Heart right ventricle (tissue), 16 donors: ENCODE measurements around the gene GNA12. TPM values are rescaled to one million over a fixed set of nuclear protein-coding genes. Genes with fewer than 3 reads are reported as not detected.
A peak's percentile ranks its signal among the peaks of the same experiment; 100 is the strongest.

Experiments used
- ATAC-seq, 8 donors: fragments of 200-7000 bp; cut with Tn5 transposase; one replicate each; pipeline ENCODE4 v1.9.1; 2020; ENCODE audit warnings: mild to moderate bottlenecking in 8 of 8, moderate library complexity in 8 of 8, moderate number of reproducible peaks in 1 of 8
- DNase-seq, 2 donors: peaks; one replicate each; pipeline ENCODE4 v3.0.0-alpha.2; 2020
- H3K27ac ChIP-seq, 10 donors: fragments of 200-600 bp; sonication (generic) in 2 of 10; one replicate each; pipeline versions ENCODE4 v1.5.0 to v1.8.0; 2020 to 2022; ENCODE audit warnings: mild to moderate bottlenecking in 3 of 10
- H3K27me3 ChIP-seq, 7 donors: fragments of 200-600 bp; one replicate each; pipeline ENCODE4 v1.8.0; 2021 to 2022; ENCODE audit warnings: mild to moderate bottlenecking in 2 of 7
- H3K36me3 ChIP-seq, 9 donors: fragments of 200-600 bp; sonication (generic) in 1 of 9; one replicate each; pipeline versions ENCODE4 v1.5.0 to v1.8.0; 2020 to 2022; ENCODE audit warnings: mild to moderate bottlenecking in 2 of 9
- H3K4me1 ChIP-seq, 9 donors: fragments of 200-600 bp; sonication (generic) in 1 of 9; one replicate each; pipeline versions ENCODE4 v1.5.0 to v1.8.0; 2020 to 2022; ENCODE audit warnings: mild to moderate bottlenecking in 4 of 9
- H3K4me3 ChIP-seq, 10 donors: fragments of 200-600 bp; sonication (generic) in 2 of 10; one replicate each; pipeline versions ENCODE4 v1.5.0 to v1.8.0; 2020 to 2022; ENCODE audit warnings: mild to moderate bottlenecking in 7 of 10, moderate library complexity in 2 of 10
- H3K9me3 ChIP-seq, 11 donors: fragments of 200-600 bp in 10 of 11; sonication (generic) in 2 of 11; one replicate each; pipeline versions ENCODE4 v1.5.0 to v1.8.0; 2013 to 2022; ENCODE audit warnings: mild to moderate bottlenecking in 2 of 11, control low read depth in 1 of 11, moderate library complexity in 1 of 11
- CTCF ChIP-seq, 9 donors: fragments of 200-600 bp; sonication (generic) in 2 of 9; IDR thresholded peaks; one replicate each; pipeline versions ENCODE4 v1.5.0 to v1.8.0; 2021 to 2022; ENCODE audit warnings: antibody characterized with exemption in 9 of 9, mild to moderate bottlenecking in 5 of 9, moderate library complexity in 1 of 9
- WGBS, 2 donors: extraction: QIAGEN DNeasy Blood & Tissue Kit; methylation state at CpG; one replicate each; pipeline ENCODE4 v1.1.7; 2013; ENCODE audit warnings: inconsistent platforms in 1 of 2; 5-methylcytosine and 5-hydroxymethylcytosine counted together
- intact Hi-C, 10 donors: fragments of 100-400 bp; cut with DNase I; formaldehyde crosslinking; loops; one replicate each; pipeline versions ENCODE4 v1.11.1 to v1.14.2; 2022
- polyA plus RNA-seq, 2 donors: library from polyadenylated mRNA; stranded (reverse); fragments of 200-250 nt; gene quantifications; one replicate each; pipeline ENCODE4 v1.2.3, GENCODE V29; 2013
- total RNA-seq, 10 donors: library from RNA; stranded (reverse); fragmentation: NEBNext Ultra II Directional in 3 of 10; extraction: Animal tissue kit (Norgen Biotek cat#: 25700) in 3 of 10; gene quantifications; one replicate each; pipeline versions ENCODE4 v1.2.1 to v1.2.4, GENCODE V29; 2021 to 2023
- donor health status: Arrhythmogenic right ventricular cardiomyopathy.
- donor health status: ischemic (EF 13 %, LVEDD 7.1; RV severe dilation, severe dysfunction).
- donor health status: healthy with polysubstance abuse.
- donor health status: DM: no; HTN: yes; CAD: no.
- donor health status: DM: no; HTN: no; CAD: no.
- donor health status: ischemic (EF 25% LVEDD 6.9; RV normal size, moderate dysfunction).
- donor health status: ischemic (EF 25% LVEDD 5.7; RV mildly dilated, moderate dysfunction).
- donor health status: healthy.
- donor health status: DM: yes; HTN: yes; CAD: no.
- donor health status: Ischemic cardiomyopathy.
- donor health status: ischemic (EF 35%, LVEDD 5.7; RV mildly dilated, moderate dysfunction).
- donor health status: nonischemic (EF 11% LVEDD 7.7; RV severe dilation, severe dysfunction).
- donor health status: DM: yes; HTN: yes; CAD: no.
- donor health status: PGD.
- donor health status: ischemic (EF 29% LVEDD 5.4; RV normal size, mild dysfunction).
- donor health status: nonischemic (EF 23%, LVEDD 6.1; RV moderate dilation, normal function).

The GNA12 gene
- total and polyA plus RNA-seq, 12 donors: 6.4 to 46.4 (median 33.9) TPM

GRCh38 chr7:2810682-2811415, 33.3 kb downstream of the GNA12 start:
- no peaks in the 10 kb centered on the region for H3K27me3 ChIP-seq
- H3K36me3 ChIP-seq: no peaks in the 10 kb centered on the region
- peaks cover 9 to 79% (median 61%) of the 10 kb centered on the region in 9 donors for H3K4me1 ChIP-seq
- WGBS, 2 donors: 54 to 62% methylated on average over 16 of the region's 16 CpGs
- H3K9me3 ChIP-seq: no peaks in the 10 kb centered on the region
- peak overlapping the region in 8 of 10 donors; percentile 7 to 41 (median 29) for H3K4me3 ChIP-seq
- DNase-seq (no peak), ATAC-seq (peak; percentile 20 to 68 (median 40))
- intact Hi-C loops: loop anchor here in 1 of 10 donors (5.0 kb wide), 1 partner anchor 49 kb away; no protein-coding TSS in a partner anchor
- peak overlapping the region in 9 of 10 donors; percentile 50 to 91 (median 78) for H3K27ac ChIP-seq
- no peak for TF ChIP-seq CTCF (IDR thresholded peaks at IDR 0.05)

DNA sequence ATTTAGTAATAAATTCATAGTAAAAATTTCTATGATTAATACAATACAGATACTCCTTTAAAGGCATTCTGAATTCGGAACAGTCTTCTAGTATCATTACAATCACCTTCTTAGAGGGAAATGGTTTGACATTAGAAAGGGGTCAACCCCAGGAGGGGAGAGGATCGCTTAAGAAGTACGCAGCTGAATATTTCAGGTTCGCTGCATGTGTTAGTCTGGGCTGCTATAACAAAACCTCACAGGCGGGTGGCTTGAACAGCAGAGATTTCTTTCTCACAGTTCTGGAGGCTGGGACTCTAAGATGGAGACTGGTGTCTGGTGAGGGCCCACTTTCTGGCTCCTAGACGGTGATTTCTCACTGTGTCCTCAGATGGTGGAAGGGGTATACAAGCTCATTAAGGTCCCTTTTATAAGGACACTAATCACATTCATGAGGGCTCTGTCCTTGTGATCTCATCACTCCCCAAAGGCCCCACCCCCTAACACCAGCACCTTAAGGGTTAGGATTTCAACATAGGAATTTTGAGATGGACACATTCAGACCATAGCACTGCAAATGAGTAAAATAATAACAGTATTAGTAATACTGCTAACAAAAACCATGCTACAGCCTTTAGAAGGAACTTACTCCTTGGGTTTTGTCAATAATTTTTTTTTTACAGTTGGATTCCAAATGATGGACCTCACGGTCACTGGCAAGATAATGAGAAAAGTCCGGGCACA, 34.0 kb downstream of the GNA12 start:
- intact Hi-C loops: loop anchor here in 2 of 10 donors (5.0 to 10.0 kb wide), 2 partner anchors 48 to 85 kb away; no protein-coding TSS in a partner anchor
- Histone ChIP-seq H3K9me3 (no peaks in the 10 kb centered on the region), H3K27ac (peak overlapping the region in 8 of 10 donors; percentile 50 to 91 (median 78)), H3K4me1 (peaks cover 9 to 83% (median 66%) of the 10 kb centered on the region in 9 donors), H3K27me3 (no peaks in the 10 kb centered on the region), H3K36me3 (no peaks in the 10 kb centered on the region), H3K4me3 (no peak overlapping the region)
- TF ChIP-seq CTCF (IDR thresholded peaks at IDR 0.05): no peak
- WGBS, 2 donors: 94 to 95% methylated on average over 8 of the region's 8 CpGs
- no peak for ATAC-seq
- DNase-seq: no peak

GRCh38 chr7:2808891-2809665, 35.0 kb downstream of the GNA12 start:
- Histone ChIP-seq H3K4me3 (no peak overlapping the region), H3K27ac (peak overlapping the region in 2 of 10 donors; percentile 23 to 24), H3K9me3 (no peaks in the 10 kb centered on the region), H3K4me1 (peaks cover 12 to 83% (median 68%) of the 10 kb centered on the region in 9 donors), H3K27me3 (no peaks in the 10 kb centered on the region), H3K36me3 (no peaks in the 10 kb centered on the region)
- TF ChIP-seq CTCF (IDR thresholded peaks at IDR 0.05): no peak
- 89 to 95% methylated on average over 15 of the region's 15 CpGs for WGBS, 2 donors
- no peak for DNase-seq
- intact Hi-C loops: loop anchor here in 1 of 10 donors (10.0 kb wide), 1 partner anchor 84 kb away; no protein-coding TSS in a partner anchor
- ATAC-seq: no peak
